OCI-LY3 (cell line): ENCODE measurements around the gene NDUFAB1.

Source experiments
- CTCF ChIP-seq: fragments of 200-600, 300-600 bp; sonication (generic); IDR thresholded peaks from 2 replicates; pipeline ENCODE4 v1.5.1; 2014; ENCODE audit warnings: antibody characterized with exemption, low read length, low read depth
- EZH2phosphoT487 ChIP-seq: fragments of 200-600 bp; shearing (Covaris generic); IDR thresholded peaks from 2 replicates; pipeline ENCODE4 v1.6.1; 2018; ENCODE audit warnings: antibody characterized with exemption, mixed run types, low read depth

DNA sequence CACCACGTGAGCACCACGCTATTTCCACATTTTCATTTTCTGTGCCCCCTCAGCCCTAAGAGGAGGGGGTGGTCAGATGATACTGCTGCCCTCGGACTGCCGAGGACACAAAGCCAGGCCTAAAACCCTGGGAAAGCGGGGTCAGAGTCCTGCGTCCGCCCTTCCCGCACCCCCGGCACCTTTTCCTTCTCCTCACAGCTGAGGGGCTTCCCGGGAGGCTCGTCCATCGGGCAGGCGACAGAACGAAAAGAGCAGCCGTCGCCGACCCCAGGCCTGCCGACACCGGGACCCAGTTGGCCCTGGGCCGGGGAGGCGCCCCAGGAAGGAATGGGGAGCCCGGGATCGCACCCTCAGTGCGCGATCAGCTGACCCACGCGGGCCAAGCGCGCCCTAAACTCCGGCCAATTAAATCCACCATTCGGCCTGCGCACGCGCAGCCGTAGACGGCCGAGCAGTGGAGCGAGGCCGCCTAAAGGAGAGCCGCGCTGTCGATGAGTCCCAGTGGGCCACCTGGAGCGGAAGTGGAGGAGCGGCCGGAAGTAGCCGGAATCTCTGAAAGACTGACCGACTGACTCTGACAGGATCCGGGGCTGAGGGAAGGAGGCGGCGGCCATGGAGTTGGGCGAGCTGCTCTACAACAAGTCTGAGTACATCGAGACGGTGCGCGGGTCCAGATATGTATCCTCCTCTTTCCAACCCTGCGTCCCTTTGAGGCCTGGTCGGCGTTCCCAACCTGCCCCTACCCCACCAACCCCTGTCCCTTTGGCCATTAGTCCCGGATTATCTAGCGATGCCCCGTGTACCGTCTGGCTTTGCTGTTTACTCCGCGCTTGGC lies 45.0 kb upstream of the NDUFAB1 start, which contains the start of the genes DCTN5 and PALB2:
- TF ChIP-seq CTCF (no peak), EZH2phosphoT487 (no peak)
